KMS-11 (cell line): ENCODE measurements around the gene ECT2L.

ENCODE experiments used
- H2AFZ ChIP-seq: fragments of 200-600 bp; sonication (generic); 2 replicates; pipeline ENCODE4 v1.6.1; 2016; ENCODE audit warnings: antibody characterized with exemption, mixed run types, low read depth
- H3K27ac ChIP-seq: fragments of 200-600 bp; sonication (generic); 2 replicates; pipeline ENCODE4 v1.6.1; 2016; ENCODE audit warnings: mild to moderate bottlenecking, mixed run types
- H3K27me3 ChIP-seq: fragments of 200-600 bp; sonication (generic); 2 replicates; pipeline ENCODE4 v1.6.1; 2017; ENCODE audit warnings: mild to moderate bottlenecking, low read depth, mixed run types, moderate library complexity; ENCODE audit not compliant: insufficient read depth
- H3K36me3 ChIP-seq: fragments of 200-600 bp; sonication (generic); 2 replicates; pipeline ENCODE4 v1.6.1; 2017; ENCODE audit warnings: mild to moderate bottlenecking, mixed run types; ENCODE audit not compliant: insufficient read depth
- H3K4me1 ChIP-seq: fragments of 200-600 bp; sonication (generic); 2 replicates; pipeline ENCODE4 v1.6.1; 2016; ENCODE audit warnings: mild to moderate bottlenecking, low read depth, mixed run types; ENCODE audit not compliant: poor library complexity, severe bottlenecking
- H3K4me2 ChIP-seq: fragments of 200-600 bp; sonication (generic); 2 replicates; pipeline ENCODE4 v1.7.0; 2016; ENCODE audit warnings: mild to moderate bottlenecking, mixed run types
- H3K4me3 ChIP-seq: fragments of 200-600 bp; sonication (generic); IDR thresholded peaks from 2 replicates; pipeline ENCODE4 v1.6.1; 2017; ENCODE audit warnings: low read depth, low read length, mixed read lengths; ENCODE audit not compliant: insufficient read depth
- H3K79me2 ChIP-seq: fragments of 200-600 bp; sonication (generic); 2 replicates; pipeline ENCODE4 v1.6.1; 2016; ENCODE audit warnings: low read depth, mixed run types; ENCODE audit not compliant: insufficient read depth
- H3K9ac ChIP-seq: fragments of 200-600 bp; sonication (generic); 2 replicates; pipeline ENCODE4 v1.6.1; 2016; ENCODE audit warnings: mild to moderate bottlenecking, mixed run types
- H4K20me1 ChIP-seq: fragments of 200-600 bp; sonication (generic); 2 replicates; pipeline ENCODE4 v1.6.1; 2016; ENCODE audit warnings: mild to moderate bottlenecking, mixed run types; ENCODE audit not compliant: insufficient read depth
- CTCF ChIP-seq: fragments of 200-600 bp; sonication (generic); conservative IDR thresholded peaks from 2 replicates; pipeline ENCODE4 v1.6.1; 2017; ENCODE audit warnings: low read depth, mild to moderate bottlenecking, antibody characterized with exemption, low read length, moderate library complexity, mixed read lengths

Gene ECT2L

GRCh38 chr6:138907167-138907566 lies 111.3 kb downstream of the ECT2L start:
- Histone ChIP-seq H3K79me2 (no peaks in the 10 kb centered on the region), H3K36me3 (0 out of 2 replicates have a peak, but pooled peaks cover 4% of the 10 kb centered on the region), H3K4me3 (no peak overlapping the region), H3K4me2 (no peak overlapping the region), H3K9ac (no peak overlapping the region), H3K27ac (no peak overlapping the region), H4K20me1 (no peaks in the 10 kb centered on the region), H2AFZ (no peak overlapping the region), H3K4me1 (no peaks in the 10 kb centered on the region), H3K27me3 (no peaks in the 10 kb centered on the region)
- TF ChIP-seq CTCF: no peak

- H3K4me2 ChIP-seq: no peak overlapping the region
- no peaks in the 10 kb centered on the region for H3K4me1 ChIP-seq
- H3K79me2 ChIP-seq: no peaks in the 10 kb centered on the region
- H3K9ac ChIP-seq: no peak overlapping the region
- H3K36me3 ChIP-seq: 0 out of 2 replicates have a peak, but pooled peaks cover 4% of the 10 kb centered on the region
- H3K4me3 ChIP-seq: no peak overlapping the region
- TF ChIP-seq CTCF: no peak
- H3K27ac ChIP-seq: no peak overlapping the region
- H2AFZ ChIP-seq: no peak overlapping the region
- no peaks in the 10 kb centered on the region for H3K27me3 ChIP-seq
- H4K20me1 ChIP-seq: no peaks in the 10 kb centered on the region
These were observed 113.6 kb downstream of the ECT2L start for GRCh38 chr6:138909511-138909910.

- Histone ChIP-seq H4K20me1 (no peaks in the 10 kb centered on the region), H2AFZ (no peak overlapping the region), H3K36me3 (0 out of 2 replicates have a peak, but pooled peaks cover 4% of the 10 kb centered on the region), H3K4me1 (no peaks in the 10 kb centered on the region), H3K79me2 (no peaks in the 10 kb centered on the region), H3K4me2 (no peak overlapping the region), H3K27me3 (no peaks in the 10 kb centered on the region), H3K4me3 (no peak overlapping the region), H3K27ac (no peak overlapping the region), H3K9ac (no peak overlapping the region)
- TF ChIP-seq CTCF: no peak
These were observed 114.1 kb downstream of the ECT2L start for GRCh38 chr6:138909975-138910374.

- Histone ChIP-seq H3K4me2 (no peak overlapping the region), H3K4me1 (no peaks in the 10 kb centered on the region), H3K9ac (no peak overlapping the region), H4K20me1 (no peaks in the 10 kb centered on the region), H2AFZ (no peak overlapping the region), H3K4me3 (no peak overlapping the region), H3K79me2 (no peaks in the 10 kb centered on the region), H3K36me3 (0 out of 2 replicates have a peak, but pooled peaks cover 4% of the 10 kb centered on the region), H3K27me3 (no peaks in the 10 kb centered on the region), H3K27ac (no peak overlapping the region)
- TF ChIP-seq CTCF: no peak
These were observed 116.4 kb downstream of the ECT2L start for GRCh38 chr6:138912308-138912707.
